Measurements from ENCODE around the gene TRIM29.

GRCh38 chr11:120089036-120090001 lies 48.6 kb downstream of the TRIM29 start:
- no peak for TF ChIP-seq CTCF (IDR thresholded peaks at IDR 0.05)
- TF ChIP-seq POLR2A (IDR thresholded peaks at IDR 0.05): no peak
- no peak for TF ChIP-seq POLR2AphosphoS5 (IDR thresholded peaks at IDR 0.05)
- no peak for TF ChIP-seq EP300 (IDR thresholded peaks at IDR 0.05)
